Keratinocyte (primary cell): ENCODE data around the gene RAB8A. TPM values are rescaled to one million over a fixed set of nuclear protein-coding genes. Genes with fewer than 3 reads are reported as not detected.
A peak's percentile ranks its signal among the peaks of the same experiment; 100 is the strongest.

Experiments
- DNase-seq: peaks from one replicate; pipeline ENCODE4 v3.0.0-alpha.2; 2011; ENCODE audit warnings: low read depth, missing footprints, low spot score
- FAIRE-seq: peaks from 2 replicates; lab custom pipeline; 2011; peaks lifted over from hg19 to GRCh38; lab: Jason Lieb, UNC
- H2AFZ ChIP-seq: 2 replicates; pipeline ENCODE4 v1.6.0; 2012; ENCODE audit warnings: low read length, control low read depth, inconsistent platforms; ENCODE audit not compliant: control insufficient read depth
- H3K27ac ChIP-seq: 2 replicates; pipeline ENCODE4 v1.5.1; 2011; ENCODE audit warnings: low read length; ENCODE audit not compliant: control insufficient read depth, insufficient read depth
- H3K27me3 ChIP-seq: 3 replicates; pipeline ENCODE4 v1.6.0; 2011; ENCODE audit warnings: low read length; ENCODE audit not compliant: control insufficient read depth, insufficient read depth; ENCODE audit errors: extremely low read depth
- H3K36me3 ChIP-seq, 2 experiments: 2 replicates in 1 of 2; 3 replicates in 1 of 2; pipeline ENCODE4 v1.5.1; 2011; ENCODE audit warnings: low read length in 2 of 2, mild to moderate bottlenecking in 1 of 2; ENCODE audit not compliant: control insufficient read depth in 2 of 2, insufficient read depth in 2 of 2; ENCODE audit errors: extremely low read depth in 1 of 2
- H3K4me1 ChIP-seq: 3 replicates; pipeline ENCODE4 v1.5.1; 2011; ENCODE audit warnings: low read length; ENCODE audit not compliant: control insufficient read depth, insufficient read depth; ENCODE audit errors: extremely low read depth
- H3K4me2 ChIP-seq: 3 replicates; pipeline ENCODE4 v1.6.0; 2011; ENCODE audit warnings: low read depth, low read length; ENCODE audit not compliant: control insufficient read depth, insufficient read depth; ENCODE audit errors: extremely low read depth
- H3K4me3 ChIP-seq, 3 experiments: fragments of 200-600 bp in 1 of 3; sonication (generic) in 1 of 3; 2 replicates in 2 of 3; 3 replicates in 1 of 3; pipeline ENCODE4 v1.5.1; 2011 to 2016; ENCODE audit warnings: low read length in 3 of 3, mild to moderate bottlenecking in 3 of 3, control low read depth in 2 of 3, inconsistent platforms in 1 of 3, low read depth in 1 of 3, mixed read lengths in 1 of 3, mixed run types in 1 of 3, moderate library complexity in 1 of 3; ENCODE audit not compliant: control insufficient read depth in 2 of 3, insufficient read depth in 2 of 3; ENCODE audit errors: extremely low read depth in 1 of 3
- H3K79me2 ChIP-seq: 2 replicates; pipeline ENCODE4 v1.6.0; 2012; ENCODE audit warnings: low read length; ENCODE audit not compliant: control insufficient read depth, insufficient read depth
- H3K9ac ChIP-seq: 3 replicates; pipeline ENCODE4 v1.6.0; 2011; ENCODE audit warnings: low read length; ENCODE audit not compliant: control insufficient read depth, insufficient read depth; ENCODE audit errors: extremely low read depth
- H3K9me1 ChIP-seq: 3 replicates; pipeline ENCODE4 v1.6.0; 2011; ENCODE audit warnings: low read length; ENCODE audit not compliant: control insufficient read depth, insufficient read depth; ENCODE audit errors: extremely low read depth
- H3K9me3 ChIP-seq: 2 replicates; pipeline ENCODE4 v1.5.1; 2012; ENCODE audit warnings: low read depth, low read length; ENCODE audit not compliant: control insufficient read depth
- H4K20me1 ChIP-seq: 3 replicates; pipeline ENCODE4 v1.6.0; 2011; ENCODE audit warnings: low read length; ENCODE audit not compliant: control insufficient read depth, insufficient read depth; ENCODE audit errors: extremely low read depth
- EZH2 ChIP-seq: IDR thresholded peaks from one replicate; pipeline ENCODE4 v1.6.1; 2012; ENCODE audit warnings: inconsistent platforms, mild to moderate bottlenecking, low read length, moderate library complexity
- dilution Hi-C: fragments of 300-500 bp; cut with MboI; formaldehyde crosslinking; loops from one replicate; pipeline ENCODE4 v1.7.0; 2020; ENCODE audit warnings: low sequenced_read_pairs; ENCODE audit not compliant: extremely low pct_ligation_motif_present
- polyA plus RNA-seq, 5 experiments: library from polyadenylated mRNA; depleted of rRNA in 3 of 5; stranded (reverse) in 3 of 5; stranded (forward) in 1 of 5; unstranded in 1 of 5; fragments of >200 nt; gene quantifications; 1 replicate in 1 of 5; 2 replicates in 3 of 5; 3 replicates in 1 of 5; pipeline versions ENCODE4 v1.2.1 to v1.2.3, GENCODE V29; 2011 to 2012; ENCODE audit warnings: missing spikeins in 2 of 5, low read depth in 1 of 5, low replicate concordance in 1 of 5
- TF ChIP-seq, protein P1 (sequence below), 3 experiments: IDR thresholded peaks in 1 of 3; conservative IDR thresholded peaks in 1 of 3; optimal IDR thresholded peaks in 1 of 3; 2 replicates in 2 of 3; 3 replicates in 1 of 3; pipeline versions ENCODE3 to v1.5.1; 2011; ENCODE audit warnings: low read length in 3 of 3, mild to moderate bottlenecking in 3 of 3, moderate library complexity in 2 of 3, control low read depth in 1 of 3, inconsistent platforms in 1 of 3; ENCODE audit not compliant: insufficient read depth in 2 of 3; ENCODE audit errors: extremely low read depth in 1 of 3

The RAB8A gene
- polyA plus RNA-seq, 1 donor (not counting 4 experiments of a cell fraction or from before 2014, with no cell fraction given), result 95.1 TPM

DNA sequence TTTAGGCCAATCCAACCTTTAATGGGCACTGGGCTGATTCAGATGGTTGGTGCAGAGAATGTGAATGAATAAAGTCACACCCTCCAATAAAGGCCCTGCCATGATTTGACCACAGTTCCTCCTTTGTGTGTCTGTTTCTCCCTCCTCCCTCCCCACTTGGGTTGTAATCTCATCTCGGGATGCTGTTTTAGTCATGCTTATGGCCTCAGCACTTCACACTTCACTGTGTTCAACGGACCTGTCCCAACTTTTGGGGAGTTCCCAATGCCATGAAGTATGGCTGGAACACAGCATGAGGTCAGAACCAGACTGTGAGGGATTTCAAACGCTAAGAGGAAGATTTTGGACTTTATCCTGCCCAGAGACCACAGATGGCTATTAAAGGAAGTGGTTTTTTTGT, 5.6 kb upstream of the RAB8A start:
- no peak for DNase-seq
- dilution Hi-C loops, result no loop called here
- Histone ChIP-seq H3K79me2 (no peaks in the 10 kb centered on the region), H3K9ac (no peak overlapping the region), H3K9me1 (no peaks in the 10 kb centered on the region), H4K20me1 (no peaks in the 10 kb centered on the region), H2AFZ (no peak overlapping the region), H3K27me3 (no peaks in the 10 kb centered on the region), H3K36me3 (peaks cover 0 to 4% of the 10 kb centered on the region in 2 experiments), H3K4me3 (no peak overlapping the region), H3K4me1 (no peaks in the 10 kb centered on the region), H3K4me2 (no peak overlapping the region), H3K9me3 (no peaks in the 10 kb centered on the region), H3K27ac (no peak overlapping the region)
- FAIRE-seq, result no peak
- TF ChIP-seq, protein P1, sequence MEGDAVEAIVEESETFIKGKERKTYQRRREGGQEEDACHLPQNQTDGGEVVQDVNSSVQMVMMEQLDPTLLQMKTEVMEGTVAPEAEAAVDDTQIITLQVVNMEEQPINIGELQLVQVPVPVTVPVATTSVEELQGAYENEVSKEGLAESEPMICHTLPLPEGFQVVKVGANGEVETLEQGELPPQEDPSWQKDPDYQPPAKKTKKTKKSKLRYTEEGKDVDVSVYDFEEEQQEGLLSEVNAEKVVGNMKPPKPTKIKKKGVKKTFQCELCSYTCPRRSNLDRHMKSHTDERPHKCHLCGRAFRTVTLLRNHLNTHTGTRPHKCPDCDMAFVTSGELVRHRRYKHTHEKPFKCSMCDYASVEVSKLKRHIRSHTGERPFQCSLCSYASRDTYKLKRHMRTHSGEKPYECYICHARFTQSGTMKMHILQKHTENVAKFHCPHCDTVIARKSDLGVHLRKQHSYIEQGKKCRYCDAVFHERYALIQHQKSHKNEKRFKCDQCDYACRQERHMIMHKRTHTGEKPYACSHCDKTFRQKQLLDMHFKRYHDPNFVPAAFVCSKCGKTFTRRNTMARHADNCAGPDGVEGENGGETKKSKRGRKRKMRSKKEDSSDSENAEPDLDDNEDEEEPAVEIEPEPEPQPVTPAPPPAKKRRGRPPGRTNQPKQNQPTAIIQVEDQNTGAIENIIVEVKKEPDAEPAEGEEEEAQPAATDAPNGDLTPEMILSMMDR (optimal IDR thresholded peaks at IDR 0.05 in 1 of 3, IDR thresholded peaks at IDR 0.05 in 1 of 3, conservative IDR thresholded peaks at IDR 0.05 in 1 of 3; ENCODE audit: extremely low read depth in 1 of 3, insufficient read depth in 2 of 3, low read length in 3 of 3), result no peak
- no peak for TF ChIP-seq EZH2

DNA sequence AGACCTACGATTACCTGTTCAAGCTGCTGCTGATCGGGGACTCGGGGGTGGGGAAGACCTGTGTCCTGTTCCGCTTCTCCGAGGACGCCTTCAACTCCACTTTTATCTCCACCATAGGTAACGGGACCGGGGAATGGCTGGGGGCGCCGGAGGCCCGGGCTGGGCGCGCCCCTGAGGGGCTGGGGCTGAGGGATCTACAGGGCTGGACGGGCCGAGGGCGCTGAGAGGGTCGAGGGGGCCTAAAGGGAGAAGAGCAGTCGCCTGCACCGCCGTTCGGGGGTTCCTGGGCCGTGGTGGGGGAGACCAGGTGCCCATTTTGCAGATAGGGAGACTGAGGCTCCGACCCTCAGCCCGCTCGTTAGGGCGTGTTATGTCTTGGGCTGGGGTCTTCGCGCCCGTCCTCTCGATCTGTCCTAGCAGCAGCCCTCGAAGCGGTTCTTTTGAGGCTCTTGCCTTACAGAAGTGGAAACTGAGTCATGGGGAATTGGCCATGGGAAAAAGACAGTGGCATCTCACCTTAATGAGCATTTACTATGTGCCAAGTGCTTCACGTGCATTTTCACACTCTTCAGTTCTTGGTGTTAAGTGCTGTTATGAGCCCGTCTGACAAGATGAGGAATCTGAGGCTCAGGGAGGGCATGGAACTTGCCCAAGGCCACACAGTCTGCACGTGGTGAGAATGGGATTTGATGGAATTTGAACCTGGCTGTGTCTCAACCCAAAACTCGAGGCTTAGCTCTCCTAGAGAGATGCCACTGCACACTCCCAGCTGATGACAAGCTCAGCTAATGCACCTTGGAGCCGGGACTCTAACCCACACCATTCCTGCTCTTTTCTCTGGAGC, 442 bp downstream of the RAB8A start:
- peak overlapping the region; percentile 91 for H2AFZ ChIP-seq

More for the DNA sequence above, 442 bp downstream of the RAB8A start:
- TF ChIP-seq, protein P1 (optimal IDR thresholded peaks at IDR 0.05 in 1 of 3, IDR thresholded peaks at IDR 0.05 in 1 of 3, conservative IDR thresholded peaks at IDR 0.05 in 1 of 3; ENCODE audit: extremely low read depth in 1 of 3, insufficient read depth in 2 of 3, low read length in 3 of 3), result no peak
- no peak for TF ChIP-seq EZH2
- no peak for FAIRE-seq
- H3K9me1 ChIP-seq, result no peaks in the 10 kb centered on the region
- dilution Hi-C loops, result no loop called here
- no peaks in the 10 kb centered on the region for H4K20me1 ChIP-seq
- DNase-seq, result no peak
- H3K4me1 ChIP-seq, result peaks cover 9% of the 10 kb centered on the region
- H3K4me3 ChIP-seq, result peak overlapping the region; percentile 77 to 99 (median 93)
- peak overlapping the region; percentile 91 for H3K4me2 ChIP-seq
- H3K36me3 ChIP-seq, result peaks cover 5 to 9% of the 10 kb centered on the region in 2 experiments
- no peaks in the 10 kb centered on the region for H3K9me3 ChIP-seq
- peaks cover 52% of the 10 kb centered on the region for H3K79me2 ChIP-seq
- H3K27ac ChIP-seq, result peak overlapping the region; percentile 93
- no peaks in the 10 kb centered on the region for H3K27me3 ChIP-seq
- H3K9ac ChIP-seq, result peak overlapping the region; percentile 93
